GM18502 (cell line): ENCODE measurements around the gene MRTO4.

ENCODE experiments used
- ATAC-seq: cut with Tn5 transposase; IDR thresholded peaks from one replicate; pipeline ENCODE4 v1.9.1; 2021; ENCODE audit warnings: mild to moderate bottlenecking; ENCODE audit not compliant: unreplicated experiment, poor library complexity

The MRTO4 gene

GRCh38 chr1:19307794-19308508 lies 56.3 kb downstream of the MRTO4 start:
- ATAC-seq = no peak

DNA sequence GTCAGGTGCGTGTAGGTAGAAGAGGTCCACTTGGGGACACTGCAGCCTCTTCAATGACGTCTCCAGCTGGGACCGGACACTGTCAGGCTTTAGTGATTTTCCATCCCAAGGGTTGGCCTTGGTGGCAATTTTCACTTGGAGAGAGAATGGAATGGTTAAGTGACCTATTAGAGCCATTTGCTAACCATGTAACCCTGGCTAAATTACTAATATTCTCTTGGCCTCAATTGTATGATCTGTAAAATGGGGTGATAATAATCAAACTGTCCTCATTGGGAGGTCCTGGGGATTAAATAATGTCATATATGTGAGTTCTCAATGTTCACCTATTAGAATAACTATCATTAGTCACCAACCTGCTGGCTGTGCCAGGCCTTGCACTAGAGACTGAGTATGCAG lies 56.9 kb downstream of the MRTO4 start:
- no peak for ATAC-seq

DNA sequence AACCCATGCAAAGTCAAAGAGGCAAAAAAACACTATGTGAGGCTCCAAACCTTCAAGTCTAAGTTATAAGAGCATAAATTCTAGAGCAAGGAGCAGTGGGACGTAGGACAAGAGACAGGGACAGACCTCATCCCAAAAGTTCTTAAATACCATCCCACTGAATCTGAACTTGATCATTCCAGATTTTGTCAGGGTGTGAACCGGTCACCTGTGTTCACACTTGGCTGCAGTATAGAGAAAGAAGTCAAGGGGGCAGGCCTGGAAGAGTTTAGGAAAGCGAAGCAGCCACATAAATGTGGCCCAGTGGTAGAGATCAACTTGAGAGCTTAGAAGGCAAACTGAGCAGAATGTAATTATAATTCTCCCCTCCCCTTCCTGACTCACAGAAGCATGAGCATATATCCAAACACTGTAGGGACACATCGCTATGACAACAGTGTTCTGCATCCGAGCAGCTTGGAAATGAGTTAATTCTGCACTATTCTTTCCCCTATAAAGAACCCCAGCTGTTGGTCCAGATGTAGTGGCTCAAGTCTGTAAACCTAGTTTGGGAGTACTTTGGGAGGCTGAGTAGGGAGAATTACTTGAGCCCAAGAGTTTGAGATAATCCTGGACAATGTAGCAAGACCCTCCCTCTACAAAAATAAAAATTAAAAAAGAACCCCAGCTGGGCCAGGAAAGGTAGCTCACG lies 57.7 kb downstream of the MRTO4 start:
- no peak for ATAC-seq
